ENCODE results near the gene TTLL8.

The TTLL8 gene

DNA sequence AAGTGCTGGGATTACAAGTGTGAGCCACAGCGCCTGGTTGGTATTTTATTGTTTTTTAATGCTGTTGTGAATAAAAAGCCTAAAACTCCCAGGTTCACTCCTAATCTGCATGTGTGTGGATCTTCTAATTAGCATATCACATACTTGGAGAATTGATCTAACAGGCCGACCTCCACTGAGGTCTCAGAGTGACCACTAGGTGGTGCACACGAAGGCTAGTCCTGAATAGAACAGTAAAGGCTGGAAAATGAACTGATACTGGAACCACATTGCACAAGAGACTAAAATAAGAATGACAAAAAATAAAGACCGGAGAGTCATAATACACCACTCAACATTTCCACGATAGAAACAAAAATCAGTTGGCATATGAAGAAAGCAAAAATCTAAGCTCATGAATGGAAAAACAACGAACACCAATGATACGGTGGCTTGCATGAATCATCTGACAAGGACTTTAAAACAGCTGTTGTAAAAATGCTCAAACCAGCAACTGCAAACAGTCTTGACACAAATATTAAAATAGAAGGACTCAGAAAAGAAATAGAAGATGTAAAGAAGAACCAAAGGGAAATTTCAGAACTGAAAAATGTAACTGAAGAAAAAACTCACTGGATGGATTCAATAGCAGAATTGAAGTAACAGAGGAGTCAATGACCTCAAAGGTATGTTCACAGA, 78.4 kb downstream of the TTLL8 start:
- no peak for DNase-seq

DNA sequence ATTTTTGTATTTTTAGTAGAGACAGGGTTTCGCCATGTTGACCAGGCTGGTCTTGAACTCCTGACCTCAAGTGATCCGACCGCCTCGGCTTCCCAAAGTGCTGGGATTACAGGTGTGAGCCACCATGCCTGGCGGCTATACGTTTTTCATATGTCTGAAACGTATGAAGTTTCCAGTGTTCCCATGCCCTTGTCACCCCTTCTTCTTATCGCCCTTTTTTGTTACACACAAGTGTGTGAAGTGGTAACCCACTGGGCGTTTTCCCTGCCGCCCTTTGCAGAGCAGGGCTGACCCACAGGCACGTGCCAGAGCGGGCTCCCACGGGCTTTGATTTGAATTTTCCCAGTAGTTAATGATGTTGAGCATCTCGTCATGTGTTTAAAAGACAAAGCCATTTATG, 80.5 kb downstream of the TTLL8 start:
- no peak for DNase-seq

DNA sequence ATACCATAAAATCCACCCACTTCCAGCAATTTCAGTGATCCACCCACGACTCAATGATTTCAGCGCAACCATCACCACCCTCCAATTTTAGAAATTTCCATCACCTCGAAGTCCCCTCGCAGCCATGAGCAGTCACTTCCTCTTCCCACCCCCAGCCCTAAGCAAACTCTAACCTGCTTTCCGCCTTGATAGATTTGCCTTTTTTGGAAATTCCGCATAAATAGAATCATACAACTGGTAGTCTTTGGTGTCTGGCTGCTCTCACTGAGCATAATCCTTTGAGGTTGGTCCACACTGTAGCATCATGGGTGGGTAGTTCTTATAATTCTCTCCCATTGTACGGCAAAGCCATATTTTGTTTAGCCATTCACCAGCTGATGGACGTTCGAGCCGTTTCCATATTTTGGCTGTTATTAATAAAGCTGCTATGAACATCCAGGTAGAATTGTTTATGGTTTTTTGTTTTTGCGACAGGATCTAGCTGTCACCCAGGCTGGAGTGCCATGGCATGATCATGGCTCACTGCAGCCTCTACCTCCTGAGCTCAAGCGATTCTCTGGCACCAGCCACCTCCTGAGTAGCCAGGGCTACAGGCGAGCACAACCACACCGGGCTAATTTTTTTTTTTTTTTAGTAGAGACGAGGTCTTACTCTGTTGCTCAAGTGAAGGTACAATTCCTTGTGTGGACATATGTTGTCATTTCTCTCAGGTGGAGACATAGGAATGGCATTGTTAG, 81.5 kb downstream of the TTLL8 start:
- no peak for DNase-seq

DNA sequence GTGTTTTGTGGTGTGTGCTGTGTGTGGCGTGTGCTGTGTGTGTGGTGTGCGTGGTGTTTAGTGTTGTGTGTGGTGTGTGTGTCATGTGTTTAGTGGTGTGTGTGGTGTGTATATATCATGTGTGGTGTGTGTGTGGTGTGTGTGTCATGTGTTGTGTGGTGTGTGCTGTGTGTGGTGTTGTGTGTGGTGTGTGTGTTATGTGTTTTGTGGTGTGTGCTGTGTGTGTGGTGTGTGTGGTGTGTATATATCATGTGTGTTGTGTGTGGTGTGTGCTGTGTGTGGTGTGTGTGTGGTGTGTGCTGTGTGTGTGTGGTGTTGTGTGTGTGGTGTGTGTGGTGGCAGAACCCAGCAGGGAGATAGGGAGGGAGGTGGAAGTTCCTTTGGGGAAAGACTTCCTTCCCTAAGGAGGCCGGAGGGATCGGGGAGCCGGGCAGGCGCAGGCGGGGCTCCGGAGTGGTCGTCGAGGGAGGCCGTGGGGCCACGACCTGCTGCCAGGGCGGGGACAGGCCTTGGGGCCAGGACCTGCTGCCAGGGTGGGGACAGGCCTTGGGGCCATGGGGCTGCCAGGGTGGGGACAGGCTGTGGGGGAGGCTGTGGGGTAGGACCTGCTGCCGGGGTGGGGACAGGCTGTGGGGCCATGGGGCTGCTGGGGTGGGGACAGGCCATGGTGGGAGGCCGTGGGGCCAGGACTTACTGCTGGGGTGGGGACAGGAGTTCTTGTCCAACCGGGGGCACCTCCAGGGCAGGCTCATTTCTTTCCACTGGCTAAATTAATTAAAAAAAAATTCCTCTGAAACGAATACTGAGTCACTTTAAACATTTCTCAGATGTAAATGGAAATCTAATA, 82.3 kb downstream of the TTLL8 start:
- no peak for DNase-seq

DNA sequence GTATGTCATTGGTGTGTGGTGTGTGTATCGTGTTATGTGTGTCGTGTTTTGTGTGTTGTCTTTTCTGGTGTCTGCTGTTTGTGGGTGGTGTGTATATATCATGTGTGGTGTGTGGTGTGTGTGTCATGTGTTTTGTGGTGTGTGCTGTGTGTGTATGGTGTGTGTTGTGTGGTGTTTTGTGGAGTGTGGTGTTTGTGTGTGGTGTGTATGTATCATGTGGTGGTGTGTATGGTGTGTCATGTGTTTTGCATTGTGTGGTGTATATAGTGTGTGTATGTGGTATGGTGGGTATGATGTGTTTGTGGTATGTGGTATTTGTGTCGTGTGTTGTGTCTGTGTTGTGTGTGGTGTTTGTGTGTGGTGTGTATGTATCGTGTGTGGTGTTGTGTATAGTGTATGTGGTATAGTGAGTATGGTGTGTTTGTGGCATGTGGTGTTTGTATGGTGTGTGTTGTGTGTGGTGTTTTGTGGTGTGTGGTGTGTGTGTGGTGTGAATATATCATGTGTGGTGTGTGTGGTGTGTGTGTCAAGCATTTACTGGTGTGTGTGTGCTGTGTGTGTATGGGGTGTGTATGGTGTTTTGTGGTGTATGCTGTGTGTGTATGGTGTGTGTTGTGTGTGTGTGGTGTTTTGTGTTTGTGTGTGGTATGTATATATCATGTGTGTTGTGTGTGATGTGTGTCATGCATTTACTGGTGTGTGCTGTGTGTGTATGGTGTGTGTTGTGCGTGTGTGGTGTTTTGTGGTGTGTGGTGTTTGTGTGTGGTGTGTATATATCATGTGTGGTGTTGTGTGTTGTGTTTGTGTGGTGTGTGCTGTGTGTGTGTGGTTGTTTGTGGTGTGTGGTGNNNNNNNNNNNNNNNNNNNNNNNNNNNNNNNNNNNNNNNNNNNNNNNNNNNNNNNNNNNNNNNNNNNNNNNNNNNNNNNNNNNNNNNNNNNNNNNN, 84.8 kb downstream of the TTLL8 start:
- no peak for DNase-seq

DNA sequence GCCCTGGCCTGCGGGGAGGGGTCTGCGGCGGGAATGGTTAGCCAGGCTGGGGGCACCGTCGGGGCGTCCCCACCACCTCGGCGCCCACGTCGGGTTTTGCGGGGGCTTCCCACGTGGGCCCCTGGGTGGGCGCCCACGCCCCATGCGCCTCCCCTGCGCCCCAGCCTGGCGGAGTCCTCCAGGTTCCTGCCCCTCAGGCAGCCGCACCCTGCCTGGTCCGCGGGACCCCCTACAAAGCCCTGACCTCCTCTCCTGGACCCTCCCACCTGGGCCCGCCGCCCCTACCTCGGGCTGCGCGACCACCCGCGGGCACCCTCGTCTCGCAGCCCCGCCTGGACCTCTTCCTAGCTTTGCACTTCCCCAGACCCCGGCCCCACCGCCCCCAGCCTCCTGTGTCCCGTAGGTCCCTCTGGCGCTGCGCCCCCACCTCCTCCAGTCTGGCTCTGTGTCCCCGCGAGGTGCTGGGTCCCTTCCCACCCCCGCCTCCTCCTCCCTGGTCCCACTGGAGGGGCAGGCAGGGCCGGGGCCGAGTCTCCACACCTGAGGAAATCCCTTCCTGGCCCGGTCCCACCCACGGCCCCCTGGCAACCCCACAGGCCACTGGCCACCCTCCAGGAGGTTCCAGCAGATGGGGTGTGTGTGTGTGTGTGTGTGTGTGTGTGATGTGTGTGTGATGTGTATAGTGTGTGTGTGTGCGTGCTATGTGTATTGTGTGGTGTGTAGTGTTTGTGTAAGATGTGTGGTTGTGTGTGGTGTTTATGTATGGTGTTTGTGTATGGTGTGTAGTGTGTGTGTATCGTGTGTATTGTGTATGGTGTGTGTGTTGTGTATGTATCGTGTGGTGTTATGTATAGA, 85.7 kb downstream of the TTLL8 start:
- DNase-seq = no peak

DNA sequence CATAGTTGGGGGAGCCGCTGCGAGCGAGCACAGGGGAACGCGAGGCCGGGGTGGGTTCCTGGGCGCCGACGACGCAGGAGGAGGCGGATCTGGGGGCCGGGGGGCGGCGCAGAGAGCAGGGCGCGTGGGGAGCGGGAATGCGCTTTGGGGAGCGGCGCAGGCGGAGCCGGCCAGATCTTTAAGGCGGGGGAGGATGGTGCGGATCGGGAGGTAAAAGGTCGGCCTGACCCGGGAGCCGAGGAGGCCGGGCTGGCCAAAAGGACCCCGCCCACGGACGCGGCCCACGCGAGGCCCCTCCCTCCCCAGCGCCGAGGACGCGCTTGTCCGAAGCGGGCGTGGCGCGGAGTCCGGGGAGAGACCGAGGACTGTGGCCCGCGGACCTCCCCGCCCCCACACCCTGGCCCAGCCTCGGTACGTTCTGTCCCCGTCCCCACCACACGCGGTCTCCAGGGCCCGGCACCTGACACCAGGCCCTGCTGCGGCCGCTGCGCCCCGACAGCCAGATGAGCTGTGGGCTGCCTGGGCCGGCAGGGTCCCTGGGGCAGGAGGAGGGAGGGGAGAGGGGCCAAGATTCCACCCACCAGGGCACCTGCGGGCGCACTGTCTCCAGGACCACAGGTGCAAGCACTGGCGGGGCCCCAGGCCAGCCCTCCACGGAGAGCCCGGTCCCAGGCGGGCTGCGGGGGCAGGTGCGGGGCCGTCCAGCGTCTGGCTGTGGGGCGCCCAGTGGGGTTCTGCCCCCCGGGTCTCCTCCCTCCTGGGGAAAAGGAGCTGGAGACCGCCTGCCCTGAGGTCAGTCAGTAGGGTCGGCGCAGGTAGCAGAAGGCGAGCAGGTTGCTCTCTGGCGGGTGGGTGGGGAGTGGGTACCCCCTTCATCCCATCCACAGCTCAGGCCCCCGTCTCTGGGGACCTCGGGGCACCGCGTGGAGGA, 86.6 kb downstream of the TTLL8 start:
- DNase-seq = no peak

DNA sequence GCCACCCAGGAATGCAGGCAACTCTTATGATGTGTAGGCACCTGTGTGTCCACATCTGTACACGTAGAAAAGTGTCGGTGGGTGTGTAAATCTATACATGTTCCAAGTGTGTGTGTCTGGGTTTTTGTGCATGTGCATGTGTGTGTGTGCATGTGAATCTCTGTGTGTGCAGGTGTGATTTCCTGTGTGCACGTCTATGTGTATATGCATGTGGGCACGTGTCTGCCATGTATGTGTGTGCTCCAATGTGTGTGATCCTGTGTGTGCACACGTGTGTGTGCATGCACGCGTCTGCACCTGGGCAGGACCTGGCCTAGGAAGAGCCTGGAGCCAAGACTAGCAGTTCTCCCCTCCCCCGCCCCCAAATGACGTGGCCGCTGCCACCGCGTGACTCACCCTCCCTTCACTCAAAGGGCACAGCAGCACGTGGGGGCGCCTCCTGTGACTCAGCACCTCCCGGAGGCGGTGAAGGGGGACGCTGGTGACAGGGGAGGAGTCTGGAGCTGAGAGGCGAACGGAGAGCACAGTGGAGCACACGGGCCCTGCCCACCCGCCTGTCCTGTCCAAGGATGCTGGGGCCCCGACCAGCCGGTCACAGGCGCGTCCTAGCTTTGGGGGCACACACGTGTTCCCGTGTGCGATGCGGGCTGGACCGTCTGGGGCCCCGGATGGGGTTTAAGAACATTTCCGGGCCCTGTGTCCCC, 87.4 kb downstream of the TTLL8 start:
- peak; percentile 94 for DNase-seq

DNA sequence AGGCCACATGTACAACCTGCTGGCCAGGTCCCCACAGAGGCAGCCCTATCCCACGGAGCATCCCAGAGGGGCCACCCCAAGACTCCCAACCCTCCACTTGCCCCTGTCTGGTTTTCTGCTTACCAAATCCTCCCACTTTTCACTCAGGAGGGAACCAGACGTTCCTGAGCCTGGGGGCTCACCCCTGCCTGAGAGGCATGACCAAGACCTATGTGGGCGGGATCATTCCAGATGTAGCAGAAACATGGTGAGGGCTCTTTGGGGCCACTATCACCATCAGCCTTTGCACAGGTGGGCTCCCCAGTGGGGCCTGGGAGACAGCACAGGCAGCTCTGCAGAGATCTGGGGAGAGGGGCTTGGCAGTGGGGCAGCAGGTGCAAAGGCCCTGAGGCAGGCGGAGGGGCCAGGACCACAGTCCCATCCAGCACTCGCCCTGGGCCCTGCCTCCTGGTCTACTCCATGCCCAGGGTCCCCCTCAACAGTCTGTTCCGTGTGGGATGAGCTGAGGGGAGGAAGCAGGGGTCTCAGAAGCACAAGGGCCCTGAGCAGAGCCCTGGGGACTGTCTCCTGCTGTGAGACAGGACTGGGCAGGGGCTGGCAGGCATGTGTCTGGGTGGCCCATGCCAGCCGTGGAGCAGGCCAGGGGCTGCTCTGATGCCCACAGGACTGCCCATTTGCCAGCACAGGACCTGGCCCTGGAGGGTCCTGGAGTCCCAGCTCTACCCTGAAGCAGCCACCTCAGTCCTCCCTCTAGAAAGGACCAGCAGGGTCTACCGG, 88.2 kb downstream of the TTLL8 start:
- no peak for DNase-seq

DNA sequence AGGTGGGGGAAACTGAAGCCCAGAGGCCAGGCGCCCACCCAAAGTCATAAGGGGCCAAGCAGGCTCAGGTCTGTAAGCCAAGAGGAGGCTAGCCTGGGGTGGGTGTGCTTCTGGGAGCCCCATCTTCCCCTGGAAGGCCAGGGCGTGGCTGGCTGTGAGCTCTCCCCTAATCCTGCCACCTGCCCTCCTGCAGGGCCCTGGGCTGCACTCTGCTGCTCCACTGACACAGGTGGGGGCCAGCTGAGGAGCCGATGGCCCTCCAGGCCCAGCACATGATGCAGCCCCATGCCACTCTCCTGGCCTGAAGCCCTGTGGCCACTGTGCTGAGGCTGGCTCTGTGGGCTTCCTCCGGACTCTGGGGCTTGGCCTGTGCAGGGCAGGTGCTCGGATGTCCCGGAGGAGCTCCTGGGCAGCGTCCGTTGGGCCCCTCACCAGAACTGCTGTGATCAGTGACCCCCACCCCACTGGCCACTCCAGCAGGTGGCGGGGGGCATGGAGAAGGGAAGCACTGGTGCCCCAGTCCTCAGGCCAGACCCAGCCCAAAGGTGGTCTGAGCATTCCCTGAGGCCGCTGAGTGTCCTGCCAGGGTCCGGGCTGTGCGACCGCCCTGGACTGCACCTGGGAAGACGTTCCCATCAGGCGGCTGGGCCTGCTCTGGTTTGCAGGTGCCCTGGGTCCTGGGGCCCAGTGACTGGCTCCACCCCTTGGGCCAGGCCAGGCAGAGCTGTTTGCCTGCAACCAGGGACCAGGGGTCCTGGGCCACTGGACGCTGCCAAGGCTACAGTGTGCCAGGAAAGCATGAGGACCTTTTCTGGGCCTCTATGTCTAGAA, 89.1 kb downstream of the TTLL8 start:
- DNase-seq = no peak
